A549 treated with ZK216348 at 1 μM for 4 hours (cell line): Measurements from ENCODE around the gene TAMALIN. TPM values are rescaled to one million over a fixed set of nuclear protein-coding genes. Genes with fewer than 3 reads are reported as not detected.

Experiments
- total RNA-seq: library from RNA; stranded (reverse); fragments of 200-300 nt; extraction: Qiagen RNA extraction; gene quantifications from 5 replicates; pipeline ENCODE4 v1.2.3, GENCODE V29; 2022; ENCODE audit warnings: low read depth

Gene TAMALIN
- total RNA-seq = 0.25 to 0.58 TPM (median 0.49 TPM) in 5 replicates

GRCh38 chr12:52006726-52007157 is at the start of gene TAMALIN:
Gene TAMALIN (plus strand): TSS chr12:52006946. CDS start chr12:52007020, 74 bp downstream.

DNA sequence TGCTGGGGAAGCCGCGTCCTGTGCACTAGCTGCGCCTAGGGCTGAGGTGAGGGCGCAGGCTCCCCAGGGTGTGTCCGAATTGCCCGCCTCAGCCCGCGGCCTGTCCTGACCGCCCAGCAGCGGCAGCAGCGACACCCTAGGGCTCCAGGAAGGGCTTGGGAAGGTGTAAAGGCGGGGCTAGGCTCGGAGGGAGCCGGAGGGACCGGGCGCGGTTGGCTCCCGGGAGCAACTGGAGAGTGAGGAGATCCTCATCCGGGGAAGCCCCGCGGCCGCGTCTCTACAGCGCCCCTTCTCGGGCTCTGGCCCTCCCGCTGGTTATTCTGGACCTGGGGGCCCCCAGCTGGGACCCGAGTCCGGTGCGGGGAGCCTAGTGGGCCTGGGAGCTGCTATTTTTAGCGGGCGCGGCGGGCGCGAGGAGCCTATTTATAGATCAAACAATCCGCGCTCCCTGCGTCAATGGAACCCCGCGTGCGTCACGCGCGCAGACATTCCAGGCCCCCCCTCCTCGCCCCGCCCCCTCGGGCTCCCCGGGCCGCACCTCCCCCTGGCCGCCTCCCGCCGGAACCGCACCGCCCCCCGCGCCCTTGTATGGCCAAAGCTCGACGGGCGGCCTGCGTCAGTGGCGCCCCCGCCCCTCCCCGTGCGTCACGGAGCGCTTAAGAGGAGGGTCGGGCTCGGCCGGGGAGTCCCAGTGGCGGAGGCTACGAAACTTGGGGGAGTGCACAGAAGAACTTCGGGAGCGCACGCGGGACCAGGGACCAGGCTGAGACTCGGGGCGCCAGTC is 44.2 kb downstream of the TAMALIN start, which contains the start of gene NR4A1:
Gene NR4A1, plus strand, starts transcription at position 685 of the 784 bp plus-strand sequence. CDS start 2,887 bp downstream, outside the sequence.

Other genes starting within 250 kb of the TAMALIN start
- 0.14 to 0.36 TPM (median 0.34 TPM) in 5 replicates for gene FIGNL2, start 158.2 kb upstream of the TAMALIN start, total RNA-seq
- not detected in 5 replicates for gene ANKRD33, start 118.8 kb upstream of the TAMALIN start, total RNA-seq
- gene ACVRL1, start 99.4 kb upstream of the TAMALIN start, total RNA-seq = 0.05 TPM in 1 of 5 replicates, not detected in the others
- gene ACVR1B, start 55.2 kb upstream of the TAMALIN start, total RNA-seq = 12.5 to 18.8 TPM (median 15.8 TPM) in 5 replicates
- gene NR4A1, start 44.5 kb downstream of the TAMALIN start, total RNA-seq = 23.2 to 43.4 TPM (median 36.0 TPM) in 5 replicates
- gene ATG101, start 63.0 kb downstream of the TAMALIN start, total RNA-seq = 63.3 to 103 TPM (median 101 TPM) in 5 replicates
- not detected in 5 replicates for gene SMIM41, start 72.8 kb downstream of the TAMALIN start, total RNA-seq
- gene KRT80, start 185.1 kb downstream of the TAMALIN start, total RNA-seq = 37.5 to 66.0 TPM (median 57.9 TPM) in 5 replicates
- gene KRT7, start 226.3 kb downstream of the TAMALIN start, total RNA-seq = 3,669 to 5,808 TPM (median 4,897 TPM) in 5 replicates